Esophagus (tissue), 2 donors: ENCODE data around the gene AMOTL2. TPM values are rescaled to one million over a fixed set of nuclear protein-coding genes. Genes with fewer than 3 reads are reported as not detected.

Source experiments
- H3K27ac ChIP-seq, 2 donors: one replicate each; pipeline ENCODE4 v1.5.1; 2013; ENCODE audit warnings: low read depth in 2 of 2, mild to moderate bottlenecking in 2 of 2, inconsistent platforms in 1 of 2, low read length in 1 of 2, moderate library complexity in 1 of 2
- H3K27me3 ChIP-seq, 2 donors: one replicate each; pipeline ENCODE4 v1.6.1; 2013; ENCODE audit warnings: low read length in 2 of 2, control low read depth in 1 of 2, mild to moderate bottlenecking in 1 of 2; ENCODE audit not compliant: insufficient read depth in 2 of 2, control insufficient read depth in 1 of 2
- H3K36me3 ChIP-seq, 2 donors: one replicate each; pipeline ENCODE4 v1.6.1; 2013; ENCODE audit warnings: low read length in 1 of 2; ENCODE audit not compliant: control insufficient read depth in 2 of 2, insufficient read depth in 2 of 2
- H3K4me1 ChIP-seq, 2 donors: one replicate each; pipeline ENCODE4 v1.6.1; 2013; ENCODE audit warnings: low read length in 1 of 2; ENCODE audit not compliant: control insufficient read depth in 2 of 2, insufficient read depth in 2 of 2
- H3K4me3 ChIP-seq, 2 donors: one replicate each; pipeline ENCODE4 v1.5.1; 2013; ENCODE audit warnings: low read length in 2 of 2, mild to moderate bottlenecking in 2 of 2, low read depth in 1 of 2, moderate library complexity in 1 of 2
- H3K9me3 ChIP-seq, 2 donors: one replicate each; pipeline ENCODE4 v1.6.1; 2013; ENCODE audit warnings: mild to moderate bottlenecking in 2 of 2, low read depth in 1 of 2, low read length in 1 of 2, moderate library complexity in 1 of 2; ENCODE audit not compliant: control insufficient read depth in 2 of 2, insufficient read depth in 1 of 2
- WGBS, 2 donors: extraction: QIAGEN DNeasy Blood & Tissue Kit; methylation state at CpG; one replicate each; pipeline ENCODE4 v1.1.7; 2013; 5-methylcytosine and 5-hydroxymethylcytosine counted together
- polyA plus RNA-seq, 2 donors: library from polyadenylated mRNA; stranded (reverse); fragments of 200-250 nt; gene quantifications; one replicate each; pipeline ENCODE4 v1.2.3, GENCODE V29; 2013
- donor health status: healthy with polysubstance abuse.
- donor health status: Bipolar disorder and iron deficiency.

The AMOTL2 gene
- polyA plus RNA-seq, 2 donors: 21.2 to 23.2 TPM

GRCh38 chr3:134331811-134332199 is 42.4 kb downstream of the AMOTL2 start:
- 34 to 38% methylated on average over 5 of the region's 5 CpGs for WGBS, 2 donors

DNA sequence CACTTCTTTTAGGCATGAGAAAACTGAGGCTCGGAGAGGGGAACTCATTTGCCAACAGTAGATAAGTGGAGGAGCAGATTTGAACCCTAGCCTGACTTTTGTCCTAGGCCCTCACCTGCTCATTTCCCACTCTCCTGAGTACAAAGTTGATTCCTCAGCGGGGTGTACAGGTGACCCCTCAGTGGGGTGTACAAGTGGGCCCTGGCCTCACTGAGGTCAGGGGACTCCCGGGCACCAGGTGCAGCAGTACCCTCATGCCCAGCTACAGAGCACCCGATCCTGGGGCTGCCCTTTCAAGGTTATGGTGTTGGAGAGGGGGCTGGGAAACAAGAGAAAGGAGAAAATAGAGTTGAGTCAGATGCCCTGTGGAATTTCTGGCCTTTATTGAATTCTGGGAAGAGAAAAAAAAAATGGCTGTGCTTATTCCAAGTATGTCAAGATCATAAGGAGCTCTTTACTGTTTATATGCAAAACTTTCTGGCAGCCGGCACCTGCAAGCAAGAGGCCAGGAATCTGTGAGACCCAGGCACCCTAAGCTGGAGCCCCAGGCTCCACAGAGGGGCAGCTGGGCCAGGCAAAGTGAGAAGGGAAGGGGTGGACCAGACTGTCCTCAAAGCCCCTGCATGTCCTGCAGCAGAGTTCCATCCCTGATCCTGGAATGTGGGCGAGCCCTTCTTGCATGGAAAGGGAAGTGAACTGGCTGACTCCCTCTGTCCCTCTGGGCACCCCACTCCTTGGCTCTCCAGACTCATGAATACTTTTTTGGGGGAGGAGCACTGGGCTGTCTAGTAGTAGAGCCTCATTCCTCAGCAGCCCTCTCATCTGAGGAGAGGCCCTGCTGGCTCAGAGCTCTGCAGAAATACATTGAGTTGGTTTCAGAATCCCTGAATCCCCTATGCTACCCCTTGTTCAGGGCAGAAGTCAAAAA is 43.1 kb downstream of the AMOTL2 start:
- Histone ChIP-seq H3K9me3 (no peaks in the 10 kb centered on the region), H3K27ac (peak overlapping the region; percentile 71 to 84), H3K4me1 (peaks cover 24 to 33% of the 10 kb centered on the region in 2 donors), H3K4me3 (no peak overlapping the region), H3K36me3 (no peaks in the 10 kb centered on the region), H3K27me3 (no peaks in the 10 kb centered on the region)
- whole genome bisulfite sequencing, 2 donors: 54 to 57% methylated on average over 6 of the region's 6 CpGs

More at GRCh38 chr3:134331811-134332199, 42.4 kb downstream of the AMOTL2 start:
- Histone ChIP-seq H3K9me3 (no peaks in the 10 kb centered on the region), H3K27ac (peak overlapping the region; percentile 71 to 84), H3K27me3 (no peaks in the 10 kb centered on the region), H3K4me1 (peaks cover 21 to 35% of the 10 kb centered on the region in 2 donors), H3K36me3 (no peaks in the 10 kb centered on the region), H3K4me3 (no peak overlapping the region)

GRCh38 chr3:134328846-134329245 is 45.4 kb downstream of the AMOTL2 start:
- H3K4me3 ChIP-seq: no peak overlapping the region
- no peaks in the 10 kb centered on the region for H3K36me3 ChIP-seq
- H3K27ac ChIP-seq: no peak overlapping the region
- H3K4me1 ChIP-seq: peaks cover 18 to 31% of the 10 kb centered on the region in 2 donors
- 89 to 92% methylated on average over 1 of the region's 1 CpG for WGBS, 2 donors
- no peaks in the 10 kb centered on the region for H3K27me3 ChIP-seq
- H3K9me3 ChIP-seq: no peaks in the 10 kb centered on the region

DNA sequence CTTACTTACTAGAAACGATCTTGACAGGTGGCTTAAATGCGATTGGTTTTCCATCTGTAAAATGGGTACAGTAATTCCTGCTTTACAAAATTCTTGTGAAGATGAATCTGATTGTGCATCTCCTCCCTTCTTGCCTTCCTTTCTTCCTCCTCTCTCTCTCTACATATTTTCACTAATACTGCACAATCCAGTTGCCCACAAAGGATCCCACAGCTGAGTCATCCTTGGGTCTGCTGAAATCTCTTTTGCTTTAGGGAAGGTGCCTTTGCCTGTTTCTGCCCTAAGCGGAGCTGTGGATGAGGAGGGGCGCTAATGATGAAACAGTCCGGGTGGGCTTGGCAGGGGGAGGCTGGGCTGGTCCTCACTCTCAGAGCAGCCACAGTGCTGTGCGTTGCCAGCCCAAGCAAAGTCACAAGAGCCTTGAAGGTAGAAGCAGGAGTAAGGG is 46.1 kb downstream of the AMOTL2 start:
- peaks cover 18 to 31% of the 10 kb centered on the region in 2 donors for H3K4me1 ChIP-seq

GRCh38 chr3:134327594-134327975 is 46.7 kb downstream of the AMOTL2 start:
- no peaks in the 10 kb centered on the region for H3K27me3 ChIP-seq
- 38 to 58% methylated on average over 4 of the region's 4 CpGs for WGBS, 2 donors
- peaks cover 0 to 2% of the 10 kb centered on the region in 2 donors for H3K9me3 ChIP-seq
- H3K36me3 ChIP-seq: no peaks in the 10 kb centered on the region
- H3K4me3 ChIP-seq: no peak overlapping the region
- H3K4me1 ChIP-seq: peaks cover 18 to 31% of the 10 kb centered on the region in 2 donors
- H3K27ac ChIP-seq: peak overlapping the region; percentile 78 to 92

More for the DNA sequence above, 46.1 kb downstream of the AMOTL2 start:
- Histone ChIP-seq H3K27ac (peak overlapping the region; percentile 66 to 91), H3K9me3 (peaks cover 0 to 2% of the 10 kb centered on the region in 2 donors), H3K27me3 (no peaks in the 10 kb centered on the region), H3K4me3 (no peak overlapping the region), H3K36me3 (no peaks in the 10 kb centered on the region)
- 46 to 70% methylated on average over 6 of the region's 6 CpGs for WGBS, 2 donors

DNA sequence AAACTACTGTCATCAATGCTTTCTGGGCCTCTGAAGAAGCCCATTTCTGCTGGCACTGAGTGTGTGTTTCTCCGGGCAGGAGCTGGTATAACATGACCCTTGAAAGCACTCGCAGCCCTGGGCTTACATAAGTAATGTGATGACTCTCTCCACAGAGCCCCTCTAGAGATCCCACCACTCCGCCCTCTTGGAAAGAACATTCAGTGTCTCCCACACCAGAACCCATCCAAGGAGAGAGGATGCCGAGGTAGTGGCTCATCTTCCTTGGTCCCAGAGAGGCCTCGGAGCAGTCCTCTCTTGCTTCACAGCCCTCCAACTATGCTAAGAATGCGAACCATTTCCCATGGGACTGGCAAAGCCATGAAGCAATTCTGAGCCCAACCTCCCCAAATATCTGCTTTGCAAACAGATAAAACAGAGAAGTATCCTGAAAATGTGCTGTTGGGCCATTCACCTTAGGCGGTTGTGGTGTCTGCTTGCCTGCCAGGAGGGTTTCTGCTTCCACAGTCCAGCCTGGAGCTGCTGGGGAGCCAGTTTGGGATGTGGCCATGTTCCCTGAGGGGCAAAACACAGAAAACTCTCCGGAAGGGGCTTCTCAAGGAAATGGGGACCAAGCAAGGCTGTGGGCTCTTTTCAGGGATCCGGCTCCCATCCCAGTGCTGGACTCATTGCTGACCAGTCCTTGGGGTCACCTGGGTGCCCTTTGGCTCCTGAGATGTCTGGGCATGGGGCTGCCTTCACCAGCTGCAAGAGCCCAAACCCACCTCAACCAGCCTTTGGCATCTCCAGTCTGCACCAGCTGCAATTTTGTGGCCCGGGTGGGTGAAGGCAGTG is 47.3 kb downstream of the AMOTL2 start:
- H3K36me3 ChIP-seq: no peaks in the 10 kb centered on the region
- H3K4me3 ChIP-seq: no peak overlapping the region
- WGBS, 2 donors: 50 to 68% methylated on average over 10 of the region's 10 CpGs
- peaks cover 18 to 26% of the 10 kb centered on the region in 2 donors for H3K4me1 ChIP-seq
- peaks cover 0 to 2% of the 10 kb centered on the region in 2 donors for H3K9me3 ChIP-seq
- H3K27me3 ChIP-seq: no peaks in the 10 kb centered on the region
- H3K27ac ChIP-seq: peak overlapping the region; percentile 78 to 92

DNA sequence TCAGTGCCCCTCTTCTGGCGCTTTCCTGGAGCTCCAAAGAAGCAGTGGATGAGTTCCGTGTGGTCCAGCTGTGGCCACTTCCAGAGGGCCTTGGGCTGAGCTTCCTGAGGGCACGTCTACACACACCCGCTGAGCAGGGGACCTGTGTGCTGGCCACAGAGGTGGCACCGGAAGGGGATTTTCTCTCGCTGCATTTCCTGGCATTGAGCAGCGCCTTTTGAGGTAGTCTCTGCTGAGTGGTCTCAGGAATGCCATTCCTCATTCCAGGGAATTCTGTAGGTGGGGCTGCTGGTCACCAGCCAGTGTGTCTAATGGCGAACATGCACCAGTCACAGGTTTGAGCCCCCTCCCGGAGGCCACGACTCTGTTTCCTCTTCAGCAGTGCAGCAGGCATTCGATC is 48.1 kb downstream of the AMOTL2 start:
- Histone ChIP-seq H3K4me1 (peaks cover 18 to 23% of the 10 kb centered on the region in 2 donors), H3K27me3 (no peaks in the 10 kb centered on the region), H3K4me3 (no peak overlapping the region), H3K36me3 (no peaks in the 10 kb centered on the region), H3K9me3 (peaks cover 0 to 2% of the 10 kb centered on the region in 2 donors), H3K27ac (peak overlapping the region; percentile 70 to 78)
- WGBS, 2 donors: 70 to 71% methylated on average over 11 of the region's 11 CpGs

GRCh38 chr3:134325706-134326105 is 48.5 kb downstream of the AMOTL2 start:
- H3K27ac ChIP-seq: peak overlapping the region; percentile 70 to 78
- no peaks in the 10 kb centered on the region for H3K27me3 ChIP-seq
- peaks cover 15 to 21% of the 10 kb centered on the region in 2 donors for H3K4me1 ChIP-seq
- H3K9me3 ChIP-seq: peaks cover 0 to 2% of the 10 kb centered on the region in 2 donors
- no peaks in the 10 kb centered on the region for H3K36me3 ChIP-seq
- WGBS, 2 donors: 44 to 60% methylated on average over 5 of the region's 5 CpGs
- H3K4me3 ChIP-seq: no peak overlapping the region

DNA sequence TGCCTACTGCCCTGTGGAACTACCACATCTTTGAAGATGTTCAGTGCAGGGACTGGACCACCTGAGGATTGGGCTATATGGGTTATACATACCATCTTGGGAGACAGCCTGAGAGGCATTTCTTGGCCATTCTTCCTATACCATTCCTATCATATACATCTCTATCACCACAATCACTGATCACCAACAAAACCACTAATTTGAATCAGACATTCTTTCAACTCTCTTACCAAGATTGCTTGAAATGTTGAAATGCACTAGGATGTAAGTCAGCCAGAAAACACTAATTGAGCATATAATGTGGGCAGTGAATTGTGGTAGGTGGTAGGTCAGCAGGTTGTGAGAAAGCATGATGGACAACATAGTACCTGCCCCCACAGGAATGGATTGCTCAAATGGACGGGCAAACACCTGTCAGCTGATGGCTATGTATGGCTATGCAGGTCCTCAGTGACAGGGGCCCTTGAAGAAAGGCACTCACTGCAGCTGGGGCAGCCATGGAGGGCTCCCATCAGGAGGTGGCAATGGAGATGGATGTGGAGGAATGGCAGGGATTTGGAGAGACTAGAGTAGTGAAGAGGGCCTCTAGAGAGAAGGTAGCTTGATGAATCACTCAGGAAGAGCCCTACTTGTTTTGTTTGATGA is 49.1 kb downstream of the AMOTL2 start:
- Histone ChIP-seq H3K9me3 (peaks cover 0 to 2% of the 10 kb centered on the region in 2 donors), H3K36me3 (no peaks in the 10 kb centered on the region), H3K27me3 (no peaks in the 10 kb centered on the region), H3K4me3 (no peak overlapping the region), H3K4me1 (peaks cover 15 to 21% of the 10 kb centered on the region in 2 donors), H3K27ac (peak overlapping the region; percentile 70 to 78)
- WGBS, 2 donors: 82 to 85% methylated on average over 1 of the region's 1 CpG
